GM21576 (cell line): ENCODE measurements around the gene ZNF213.

Experiments used
- ATAC-seq: cut with Tn5 transposase; IDR thresholded peaks from one replicate; pipeline ENCODE4 v1.9.1; 2021; ENCODE audit warnings: mild to moderate bottlenecking, moderate library complexity; ENCODE audit not compliant: unreplicated experiment

ZNF213 gene, protein sequence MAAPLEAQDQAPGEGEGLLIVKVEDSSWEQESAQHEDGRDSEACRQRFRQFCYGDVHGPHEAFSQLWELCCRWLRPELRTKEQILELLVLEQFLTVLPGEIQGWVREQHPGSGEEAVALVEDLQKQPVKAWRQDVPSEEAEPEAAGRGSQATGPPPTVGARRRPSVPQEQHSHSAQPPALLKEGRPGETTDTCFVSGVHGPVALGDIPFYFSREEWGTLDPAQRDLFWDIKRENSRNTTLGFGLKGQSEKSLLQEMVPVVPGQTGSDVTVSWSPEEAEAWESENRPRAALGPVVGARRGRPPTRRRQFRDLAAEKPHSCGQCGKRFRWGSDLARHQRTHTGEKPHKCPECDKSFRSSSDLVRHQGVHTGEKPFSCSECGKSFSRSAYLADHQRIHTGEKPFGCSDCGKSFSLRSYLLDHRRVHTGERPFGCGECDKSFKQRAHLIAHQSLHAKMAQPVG

GRCh38 chr16:3134338-3135125 is at the start of gene ZNF213:
ZNF213 (plus strand) TSS chr16:3135029; CDS start chr16:3137281, 2,252 bp downstream.
- peak; percentile 91 for ATAC-seq

GRCh38 chr16:3085868-3086595 is 48.8 kb upstream of the ZNF213 start:
- no peak for ATAC-seq

DNA sequence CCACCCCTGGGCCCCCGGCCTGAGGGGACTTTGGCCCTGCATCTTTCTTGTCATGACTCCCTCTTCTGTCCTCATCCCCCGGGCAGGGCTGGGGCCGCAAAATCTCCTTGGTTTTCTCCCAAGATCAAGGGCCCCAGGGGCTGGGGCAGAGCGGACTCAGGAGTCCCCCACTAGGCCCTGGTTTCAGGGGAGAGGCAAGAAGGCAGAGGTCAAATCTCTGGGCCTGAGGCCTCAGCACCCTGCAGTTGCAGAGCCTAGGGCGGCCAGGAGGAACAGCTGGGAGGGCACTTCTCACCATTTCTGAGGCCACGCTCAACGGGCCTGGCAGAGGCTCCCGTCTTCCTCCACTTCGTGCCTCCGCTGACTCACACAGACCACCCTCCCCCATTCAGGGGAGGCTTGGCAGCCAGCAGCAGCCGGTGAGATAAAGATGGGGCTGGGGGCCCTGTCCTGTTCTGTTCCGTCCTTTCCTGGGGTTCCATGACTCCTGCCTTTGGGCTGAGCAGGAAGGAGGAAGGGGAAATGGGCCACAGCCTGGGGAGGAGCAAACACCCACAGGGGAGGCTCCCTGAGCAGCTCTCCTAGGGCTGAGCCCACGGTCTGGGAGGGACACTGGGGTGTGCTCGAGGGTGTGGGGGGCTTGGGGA is 48.1 kb upstream of the ZNF213 start:
- no peak for ATAC-seq

GRCh38 chr16:3087243-3088235 is 47.3 kb upstream of the ZNF213 start:
- no peak for ATAC-seq

- no peak for ATAC-seq
Measured at GRCh38 chr16:3088450-3088849, 46.4 kb upstream of the ZNF213 start.

GRCh38 chr16:3088925-3089716 is 45.7 kb upstream of the ZNF213 start:
- ATAC-seq, result no peak

- no peak for ATAC-seq
Measured at GRCh38 chr16:3089717-3090592, 44.9 kb upstream of the ZNF213 start.

- ATAC-seq, result no peak
Measured at GRCh38 chr16:3091551-3091950, 43.3 kb upstream of the ZNF213 start.

DNA sequence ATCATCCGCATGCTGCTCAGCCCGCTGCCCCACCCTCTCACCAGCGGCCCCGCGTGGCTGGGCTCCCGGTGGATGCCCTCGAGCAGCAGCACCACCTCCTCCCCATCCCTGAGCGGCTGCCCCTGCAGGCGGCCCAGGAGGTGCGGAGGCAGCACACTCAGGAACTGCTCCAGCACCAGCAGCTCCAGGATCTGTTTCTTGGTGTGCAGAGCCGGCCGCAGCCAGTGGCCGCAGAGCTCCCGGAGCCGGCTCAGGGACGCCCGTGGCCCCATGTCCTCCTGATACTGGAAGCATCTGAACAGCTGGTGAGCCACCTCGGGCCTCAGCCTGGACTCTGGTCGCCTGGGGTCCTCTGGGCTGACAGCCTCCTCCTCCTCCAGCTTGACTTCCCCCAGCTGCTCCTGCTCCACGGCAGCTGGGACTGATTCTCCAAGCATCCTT is 42.3 kb upstream of the ZNF213 start:
- no peak for ATAC-seq

DNA sequence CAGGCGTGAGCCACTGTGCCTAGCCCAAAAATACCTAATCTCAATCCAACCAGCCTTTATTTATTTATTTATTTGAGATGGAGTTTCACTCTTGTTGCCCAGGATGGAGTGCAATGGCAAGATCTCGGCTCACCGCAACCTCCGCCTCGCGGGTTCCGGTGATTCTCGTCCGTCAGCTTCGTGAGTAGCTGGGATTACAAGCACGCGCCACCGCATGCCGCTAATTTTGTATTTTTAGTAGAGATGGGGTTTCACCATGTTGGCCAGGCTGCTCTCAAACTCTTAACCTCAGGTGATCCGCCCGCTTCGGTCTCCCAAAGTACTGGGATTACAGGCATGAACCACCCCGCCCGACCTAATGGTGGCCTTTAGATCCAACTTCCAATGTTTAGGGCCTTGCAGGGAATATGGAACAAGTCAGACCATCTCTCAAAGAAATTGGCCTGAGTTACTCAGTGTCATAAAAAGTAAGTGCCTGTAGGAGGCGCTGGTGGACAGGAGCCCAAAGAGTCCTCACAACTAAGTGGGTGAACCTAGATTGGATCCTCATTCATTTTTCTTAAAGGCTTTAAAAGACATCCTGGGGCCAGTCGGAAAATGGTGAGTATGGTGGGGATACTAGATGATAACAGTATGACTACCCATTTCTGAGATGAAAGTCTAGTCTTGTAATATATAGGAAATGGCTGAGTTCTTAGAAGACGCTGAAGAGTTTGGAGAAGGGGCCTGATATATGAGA is 40.4 kb upstream of the ZNF213 start:
- ATAC-seq, result no peak

GRCh38 chr16:3095869-3096268 is 39.0 kb upstream of the ZNF213 start:
- peak; percentile 69 for ATAC-seq

GRCh38 chr16:3096362-3096761 is 38.5 kb upstream of the ZNF213 start:
- ATAC-seq, result no peak

DNA sequence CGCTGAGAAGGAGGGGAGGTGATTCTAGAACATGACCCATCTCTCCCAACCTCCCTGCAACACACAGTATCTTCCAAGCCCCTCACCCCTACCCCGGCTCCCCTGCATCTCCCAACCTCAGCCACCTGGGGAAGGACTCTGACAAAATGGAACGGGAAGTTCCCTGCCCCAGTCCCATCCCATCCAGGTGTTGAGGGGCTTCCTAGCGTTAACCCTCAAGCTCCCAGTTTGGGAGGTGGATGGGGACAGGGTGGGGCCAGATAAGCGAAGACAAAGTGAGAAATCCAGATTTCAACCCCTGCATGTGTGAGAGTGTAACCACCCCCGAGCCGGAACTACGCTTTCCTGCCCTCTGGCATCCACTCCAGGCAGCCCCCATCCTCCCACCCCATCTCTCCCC is 37.6 kb upstream of the ZNF213 start:
- no peak for ATAC-seq

GRCh38 chr16:3098459-3099394 is 36.1 kb upstream of the ZNF213 start, which contains the start of gene ZSCAN10:
ZSCAN10 (minus strand) TSS chr16:3099294; CDS start chr16:3092937, 6,357 bp downstream.
- ATAC-seq, result no peak

DNA sequence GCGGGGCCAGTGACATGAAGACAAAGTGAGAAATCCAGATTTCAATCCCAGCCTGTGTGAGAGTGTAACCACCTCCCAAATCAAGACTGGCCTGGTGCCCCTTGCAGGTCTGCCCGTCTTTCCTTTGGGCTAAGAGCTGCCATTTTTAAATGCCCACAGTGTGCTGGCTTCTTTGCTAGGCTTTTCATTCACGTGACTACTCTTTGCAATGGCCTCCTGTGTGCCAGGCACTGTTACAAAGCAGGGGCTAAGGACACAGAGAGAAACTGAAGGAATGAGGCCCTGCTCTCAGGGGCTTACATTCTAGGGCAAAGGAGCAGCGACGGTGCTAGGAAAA is 35.5 kb upstream of the ZNF213 start:
- ATAC-seq, result no peak
